ENCODE measurements around the gene RGS10. TPM values are rescaled to one million over a fixed set of nuclear protein-coding genes. Genes with fewer than 3 reads are reported as not detected.
A peak's percentile ranks its signal among the peaks of the same experiment; 100 is the strongest.

The RGS10 gene
- total and polyA plus RNA-seq, 10 of the 15 experiments (the other 5 are each of a cell fraction or from before 2014, with no cell fraction given): 72.8 to 193 (median 127) TPM

GRCh38 chr10:119460369-119461195, 81.9 kb downstream of the RGS10 start:
- ChIA-PET CTCF (interaction anchor here (1.1 to 1.6 kb wide), 3 partner anchors 15 to 29 kb away, joined by 3 to 5 read pairs (median 4); no protein-coding TSS in a partner anchor), RAD21 (ENCODE audit: unreplicated experiment) (no interaction called here), SMC1A (ENCODE audit: uncharacterized antibody, unreplicated experiment) (interaction anchor here (0.7 kb wide), 1 partner anchor 34 kb away, joined by 3 read pairs; no protein-coding TSS in a partner anchor), POLR2A (no interaction called here)
- FAIRE-seq: no peak
- no peaks in the 10 kb centered on the region; the same call in 2 of the 3 replicates for H3K9me3 ChIP-seq (replicated peaks; ENCODE audit: control insufficient read depth, insufficient read depth, low read length)
- no peaks in the 10 kb centered on the region for H3K27me3 ChIP-seq (replicated peaks in 1 of 2; ENCODE audit: control insufficient read depth in 2 of 2, insufficient read depth in 2 of 2, low read length in 1 of 2)
- TF ChIP-seq BACH1 (IDR thresholded peaks at IDR 0.05; ENCODE audit: borderline replicate concordance): no peak
- peak; percentile 17; the same call in 1 of the 2 replicates for TF ChIP-seq POLR2A (IDR thresholded peaks at IDR 0.05; ENCODE audit: low read depth, low read length)
- TF ChIP-seq SMARCA5 (IDR thresholded peaks at IDR 0.05): no peak
- TF ChIP-seq, protein P1, sequence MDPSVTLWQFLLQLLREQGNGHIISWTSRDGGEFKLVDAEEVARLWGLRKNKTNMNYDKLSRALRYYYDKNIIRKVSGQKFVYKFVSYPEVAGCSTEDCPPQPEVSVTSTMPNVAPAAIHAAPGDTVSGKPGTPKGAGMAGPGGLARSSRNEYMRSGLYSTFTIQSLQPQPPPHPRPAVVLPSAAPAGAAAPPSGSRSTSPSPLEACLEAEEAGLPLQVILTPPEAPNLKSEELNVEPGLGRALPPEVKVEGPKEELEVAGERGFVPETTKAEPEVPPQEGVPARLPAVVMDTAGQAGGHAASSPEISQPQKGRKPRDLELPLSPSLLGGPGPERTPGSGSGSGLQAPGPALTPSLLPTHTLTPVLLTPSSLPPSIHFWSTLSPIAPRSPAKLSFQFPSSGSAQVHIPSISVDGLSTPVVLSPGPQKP (IDR thresholded peaks at IDR 0.05; ENCODE audit: low read depth, low read length): no peak
- no peak for TF ChIP-seq JUNB (IDR thresholded peaks at IDR 0.05)
- TF ChIP-seq PRDM15 (CRISPR knock-in tag; IDR thresholded peaks at IDR 0.05): no peak
- TF ChIP-seq NR2C2 (IDR thresholded peaks at IDR 0.05; ENCODE audit: borderline replicate concordance, control insufficient read depth, insufficient read length, low read depth): no peak
- WGBS (ENCODE audit: insufficient coverage, insufficient replicate concordance, low lambda C conversion rate, missing lambda C conversion rate): 60% methylated on average over 11 of the region's 11 CpGs
- H3K4me2 ChIP-seq (ENCODE audit: control insufficient read depth, insufficient read depth): no peak overlapping the region
- H3K79me2 ChIP-seq (ENCODE audit: control insufficient read depth, insufficient read depth, low read length): no peaks in the 10 kb centered on the region
- ATAC-seq: peak; percentile 8; the same call in 1 of the 3 replicates
- H2AFZ ChIP-seq (ENCODE audit: control insufficient read depth, low read depth, low read length): no peak overlapping the region
- in situ Hi-C loops (cut with MboI): no loop called here
- no peak overlapping the region for H3K4me3 ChIP-seq
- H3K9ac ChIP-seq (ENCODE audit: control insufficient read depth, insufficient read depth, low read length): no peak overlapping the region
- peaks cover 25% of the 10 kb centered on the region for H3K4me1 ChIP-seq (ENCODE audit: control insufficient read depth, insufficient read depth, low read length)
- H3K27ac ChIP-seq (ENCODE audit: control insufficient read depth, insufficient read depth): no peak overlapping the region
- BruUV-seq (replicated peaks): no TSS peak
- intact Hi-C loops (cut with micrococcal nuclease; ENCODE audit: unreplicated experiment): no loop called here
- H4K20me1 ChIP-seq (ENCODE audit: control insufficient read depth, insufficient read depth): no peaks in the 10 kb centered on the region
- no peaks in the 10 kb centered on the region; a peak in 1 of 4 replicates for H3K36me3 ChIP-seq (ENCODE audit: control insufficient read depth in 2 of 2, insufficient read depth in 2 of 2, low read length in 1 of 2)
- no peak for DNase-seq (ENCODE audit: low read depth, low spot score)
